ENCODE results near the gene SNCG. TPM values are rescaled to one million over a fixed set of nuclear protein-coding genes. Genes with fewer than 3 reads are reported as not detected.
A peak's percentile ranks its signal among the peaks of the same experiment; 100 is the strongest.

The SNCG gene
- total and polyA plus RNA-seq, 2 of the 8 experiments (the other 6 are each of a cell fraction or from before 2014, with no cell fraction given): 4.4 to 12.2 TPM

DNA sequence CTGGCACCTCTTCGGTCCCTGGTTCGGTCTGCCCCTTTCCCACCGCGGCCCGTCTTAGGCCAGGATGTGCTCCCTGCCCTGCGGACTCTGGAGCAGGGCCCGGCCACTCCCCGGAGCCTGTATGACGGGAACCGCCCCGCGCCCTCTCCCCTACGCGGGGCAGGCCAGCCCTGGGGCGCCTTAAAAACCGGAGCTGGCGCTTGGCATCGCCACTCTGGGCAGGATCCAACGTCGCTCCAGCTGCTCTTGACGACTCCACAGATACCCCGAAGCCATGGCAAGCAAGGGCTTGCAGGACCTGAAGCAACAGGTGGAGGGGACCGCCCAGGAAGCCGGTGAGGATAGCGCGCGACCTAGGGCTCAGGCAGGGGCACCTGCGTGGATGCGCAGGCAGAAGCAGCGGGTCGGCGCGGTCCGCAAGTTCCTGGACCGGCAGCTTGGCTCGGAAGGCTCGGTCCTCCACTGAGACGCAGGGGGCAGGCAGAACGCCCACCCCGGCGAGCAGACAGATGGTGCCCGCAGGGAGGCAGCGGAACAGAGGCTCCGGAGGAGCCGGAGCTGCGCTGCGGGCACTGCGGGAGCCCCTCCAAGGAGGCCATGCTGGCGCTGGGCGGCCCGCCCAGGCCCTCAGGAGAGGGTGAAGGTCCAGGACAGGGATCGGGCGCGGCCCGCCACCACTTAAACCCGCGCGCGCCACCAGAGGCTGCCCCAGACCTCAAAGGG lies 10.0 kb downstream of the SNCG start, which contains the start of gene ADIRF:
Gene ADIRF (plus strand): TSS at position 212 of the 723 bp plus-strand sequence. CDS start 63 bp downstream, at position 275.
- Histone ChIP-seq H2AK5ac (ENCODE audit: low read depth, low read length) (peak within 1 kb of the TSS; percentile 88), H3K23me2 (ENCODE audit: low read depth, low read length) (peaks cover 12% of the 10 kb centered on the region; the same call in 1 of the 2 replicates), H3K4me2 (ENCODE audit: insufficient read depth in 1 of 2, low read depth in 2 of 2, low read length in 2 of 2) (no peak within 1 kb of the TSS), H3K27ac (ENCODE audit: low read depth, low read length) (no peak within 1 kb of the TSS), H2BK15ac (ENCODE audit: low read length) (peak within 1 kb of the TSS; percentile 99), H3K14ac (ENCODE audit: insufficient read length) (no peak within 1 kb of the TSS), H3K4ac (replicated peaks; ENCODE audit: insufficient read length, low read depth, low read length) (peak within 1 kb of the TSS; percentile 44), H3K9ac (replicated peaks in 1 of 4; ENCODE audit: extremely low read depth in 1 of 4, low read depth in 3 of 4, low read length in 3 of 4) (no peak within 1 kb of the TSS), H3K9me3 (ENCODE audit: insufficient read depth in 2 of 2, low read depth in 1 of 2, low read length in 1 of 2) (no peaks in the 10 kb centered on the region), H3K4me3 (ENCODE audit: extremely low read depth in 1 of 4, insufficient read depth in 2 of 4, low read depth in 3 of 4, low read length in 4 of 4) (no peak within 1 kb of the TSS), H3K23ac (ENCODE audit: insufficient read length) (no peak within 1 kb of the TSS), H2BK20ac (ENCODE audit: low read length) (peak within 1 kb of the TSS; percentile 61; the same call in 1 of the 2 replicates), H2BK5ac (ENCODE audit: low read depth, low read length) (no peak within 1 kb of the TSS), H3K27me3 (replicated peaks in 1 of 4; ENCODE audit: control insufficient read depth in 3 of 4, extremely low read depth in 1 of 4, insufficient read depth in 3 of 4, low read length in 3 of 4) (peaks cover 1 to 20% (median 16%) of the 10 kb centered on the region in 4 experiments), H4K5ac (ENCODE audit: insufficient read length, low read depth, low read length) (no peak within 1 kb of the TSS), H4K8ac (ENCODE audit: extremely low read depth, insufficient read depth, low read length) (peak within 1 kb of the TSS; percentile 39; the same call in 1 of the 2 replicates), H4K20me1 (replicated peaks in 1 of 2; ENCODE audit: control insufficient read depth in 1 of 2, insufficient read depth in 2 of 2, low read length in 2 of 2) (no peaks in the 10 kb centered on the region), H4K91ac (replicated peaks; ENCODE audit: insufficient read length, low read length) (peak within 1 kb of the TSS; percentile 58), H3K4me1 (replicated peaks in 1 of 4; ENCODE audit: control insufficient read depth in 3 of 4, insufficient read depth in 4 of 4, low read length in 3 of 4) (peaks cover 4 to 36% (median 29%) of the 10 kb centered on the region in 4 experiments), H3K36me3 (ENCODE audit: control insufficient read depth in 2 of 4, insufficient read depth in 4 of 4, low read length in 3 of 4) (no peaks in the 10 kb centered on the region), H3K18ac (ENCODE audit: extremely low read depth, low read length) (peak within 1 kb of the TSS; percentile 90), H2BK12ac (ENCODE audit: low read depth, low read length) (peak within 1 kb of the TSS; percentile 43; the same call in 1 of the 2 replicates), H2BK120ac (replicated peaks; ENCODE audit: low read depth, low read length) (peak within 1 kb of the TSS; percentile 65), H3K79me2 (ENCODE audit: control insufficient read depth in 1 of 2, insufficient read depth in 2 of 2, low read length in 2 of 2) (no peaks in the 10 kb centered on the region), H2AFZ (ENCODE audit: low read length) (no peak within 1 kb of the TSS), H3K56ac (replicated peaks; ENCODE audit: insufficient read length, low read depth, low read length) (no peak within 1 kb of the TSS), H3K79me1 (ENCODE audit: low read depth, low read length) (no peaks in the 10 kb centered on the region)
- ChIA-PET POLR2A (ENCODE audit: partially characterized antibody) (interaction anchor here (1.0 to 3.2 kb wide), 6 partner anchors 8 to 36 kb away, joined by 3 to 14 read pairs (median 5); partner anchors contain the start of gene MMRN2), CTCF (ENCODE audit: partially characterized antibody) (interaction anchor here (0.6 to 22.5 kb wide), 16 partner anchors 8 to 284 kb away, joined by 3 to 975 read pairs (median 4); partner anchors contain the start of genes MMRN2 and SNCG)
- 93% methylated on average over 45 of the region's 59 CpGs; no CpG with 5 or more reads in 1 of the 2 experiments for WGBS, 2 experiments (ENCODE audit: extremely low coverage in 1 of 2, insufficient coverage in 1 of 2, insufficient read length in 1 of 2, insufficient replicate concordance in 2 of 2, low coverage in 1 of 2, low lambda C conversion rate in 2 of 2, missing lambda C conversion rate in 1 of 2)
- DNase-seq (ENCODE audit: low read depth in 1 of 2, low spot score in 2 of 2) (peak in 1 of 2 experiments; percentile 46), FAIRE-seq (no peak)
- no peak for TF ChIP-seq CTCF (IDR thresholded peaks at IDR 0.05; ENCODE audit: control extremely low read depth in 1 of 3, insufficient read depth in 1 of 3, low read depth in 1 of 3, low read length in 3 of 3)
- no peak for TF ChIP-seq BACH1 (IDR thresholded peaks at IDR 0.05; ENCODE audit: low read length)
- no peak for TF ChIP-seq RNF2 (IDR thresholded peaks at IDR 0.05; ENCODE audit: borderline replicate concordance, low read depth, low read length, missing control alignments, poor library complexity, severe bottlenecking)
- TF ChIP-seq TCF12 (IDR thresholded peaks at IDR 0.05; ENCODE audit: low read depth, low read length): no peak
- TF ChIP-seq NANOG (IDR thresholded peaks at IDR 0.05; ENCODE audit: insufficient read depth, low read depth, low read length, poor library complexity, severe bottlenecking): no peak
- TF ChIP-seq, protein P1, sequence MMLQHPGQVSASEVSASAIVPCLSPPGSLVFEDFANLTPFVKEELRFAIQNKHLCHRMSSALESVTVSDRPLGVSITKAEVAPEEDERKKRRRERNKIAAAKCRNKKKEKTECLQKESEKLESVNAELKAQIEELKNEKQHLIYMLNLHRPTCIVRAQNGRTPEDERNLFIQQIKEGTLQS (IDR thresholded peaks at IDR 0.05; ENCODE audit: insufficient read depth, low read depth, low read length): no peak
- TF ChIP-seq CBX5 (IDR thresholded peaks at IDR 0.05; ENCODE audit: low read depth, low read length): no peak
- TF ChIP-seq JUND (IDR thresholded peaks at IDR 0.05; ENCODE audit: low read length): no peak

Data from H1 (cell line).